GM21526 (cell line): ENCODE measurements around the gene GRB10.

ENCODE experiments used
- ATAC-seq: cut with Tn5 transposase; IDR thresholded peaks from one replicate; pipeline ENCODE4 v1.9.1; 2021; ENCODE audit warnings: moderate library complexity; ENCODE audit not compliant: unreplicated experiment, low FRiP score

Gene GRB10

GRCh38 chr7:50647286-50647980 lies 135.3 kb downstream of the GRB10 start:
- ATAC-seq, result no peak

- no peak for ATAC-seq
Measured at GRCh38 chr7:50646069-50646468, 136.6 kb downstream of the GRB10 start.

- ATAC-seq, result no peak
Measured at GRCh38 chr7:50645186-50645585, 137.5 kb downstream of the GRB10 start.

- ATAC-seq, result no peak
Measured at GRCh38 chr7:50644586-50644985, 138.1 kb downstream of the GRB10 start.

- ATAC-seq, result no peak
Measured at GRCh38 chr7:50644114-50644513, 138.6 kb downstream of the GRB10 start.

- no peak for ATAC-seq
Measured at GRCh38 chr7:50641442-50642405, 141.0 kb downstream of the GRB10 start.

- no peak for ATAC-seq
Measured at GRCh38 chr7:50640779-50641178, 141.9 kb downstream of the GRB10 start.

- no peak for ATAC-seq
Measured at GRCh38 chr7:50640256-50640655, 142.4 kb downstream of the GRB10 start.

- no peak for ATAC-seq
Measured at GRCh38 chr7:50637725-50638643, 144.7 kb downstream of the GRB10 start.

GRCh38 chr7:50634378-50634777 lies 148.3 kb downstream of the GRB10 start:
- ATAC-seq, result no peak

- ATAC-seq, result no peak
Measured at GRCh38 chr7:50633414-50633710, 149.3 kb downstream of the GRB10 start.

- ATAC-seq, result peak; percentile 89
Measured at GRCh38 chr7:50632561-50633413, 149.9 kb downstream of the GRB10 start.

- no peak for ATAC-seq
Measured at GRCh38 chr7:50631639-50632038, 151.1 kb downstream of the GRB10 start.

- no peak for ATAC-seq
Measured at GRCh38 chr7:50631100-50631499, 151.6 kb downstream of the GRB10 start.

GRCh38 chr7:50629238-50629901 lies 153.3 kb downstream of the GRB10 start:
- no peak for ATAC-seq

- ATAC-seq, result no peak
Measured at GRCh38 chr7:50628434-50629084, 154.1 kb downstream of the GRB10 start.

- no peak for ATAC-seq
Measured at GRCh38 chr7:50627824-50628361, 154.8 kb downstream of the GRB10 start.

GRCh38 chr7:50626286-50626685 lies 156.4 kb downstream of the GRB10 start:
- no peak for ATAC-seq

- no peak for ATAC-seq
Measured at GRCh38 chr7:50625360-50625759, 157.3 kb downstream of the GRB10 start.
